A549 (cell line): ENCODE results near the gene RORC. TPM values are rescaled to one million over a fixed set of nuclear protein-coding genes. Genes with fewer than 3 reads are reported as not detected.
A peak's percentile ranks its signal among the peaks of the same experiment; 100 is the strongest.

Experiments used
- ATAC-seq, 2 experiments: fragments of 200-7000 bp in 1 of 2; fragments of >200 bp in 1 of 2; cut with Nextera tagmentation in 1 of 2; cut with Tn5 transposase in 1 of 2; 3 replicates each; pipeline versions ENCODE4 v1.8.0 to v1.9.1; 2018 to 2020; ENCODE audit warnings: mild to moderate bottlenecking in 1 of 2, moderate library complexity in 1 of 2
- CTCF ChIA-PET: fragments of 300-600 bp; sonication (Branson Sonifier 250); formaldehyde crosslinking; extraction: SDS; loops from one replicate; lab custom pipeline; 2021; ENCODE audit warnings: antibody characterized with exemption, inconsistent platforms; lab: Yijun Ruan, JAX
- POLR2A ChIA-PET: fragments of 350-600 bp; formaldehyde crosslinking; extraction: SDS; loops from one replicate; lab custom pipeline; 2021; ENCODE audit warnings: antibody characterized with exemption, inconsistent platforms; lab: Yijun Ruan, JAX
- DNase-seq, 2 experiments: peaks; one replicate each; pipeline versions ENCODE4 v3.0.0 to v3.0.0-alpha.2; 2011 to 2016; ENCODE audit warnings: low read depth in 1 of 2, low spot score in 1 of 2
- FAIRE-seq: peaks from 2 replicates; lab custom pipeline; 2011; peaks lifted over from hg19 to GRCh38; lab: Jason Lieb, UNC
- H3K27ac ChIP-seq, 2 experiments: fragments of >200 bp; sonication (Bioruptor Twin); formaldehyde crosslinking; 3 replicates each; pipeline ENCODE4 v1.5.1; 2016 to 2017
- H3K4me1 ChIP-seq: fragments of >200 bp; sonication (Bioruptor Twin); formaldehyde crosslinking; 3 replicates; pipeline ENCODE4 v1.6.1; 2016
- H3K4me2 ChIP-seq: fragments of >200 bp; sonication (Bioruptor Twin); formaldehyde crosslinking; 3 replicates; pipeline ENCODE4 v1.6.1; 2016
- H3K4me3 ChIP-seq: fragments of >200 bp; sonication (Bioruptor Twin); formaldehyde crosslinking; 3 replicates; pipeline ENCODE4 v1.5.1; 2016
- H3K9me3 ChIP-seq: fragments of >200 bp; sonication (Bioruptor Twin); formaldehyde crosslinking; 3 replicates; pipeline ENCODE4 v1.6.1; 2016
- ATOH8 ChIP-seq: fragments of 250-450 bp; sonication (Bioruptor Pico); IDR thresholded peaks from 2 replicates; pipeline ENCODE4 v1.5.0; 2020; ENCODE audit warnings: low read depth, mild to moderate bottlenecking, moderate library complexity
- BCL3 ChIP-seq: fragments of >200 bp; sonication (Bioruptor Twin); formaldehyde crosslinking; IDR thresholded peaks from 3 replicates; pipeline ENCODE4 v1.6.1; 2016
- CBX2 ChIP-seq: fragments of 200-600 bp; sonication (generic); IDR thresholded peaks from 2 replicates; pipeline ENCODE4 v1.6.1; 2016; ENCODE audit warnings: low read depth, mild to moderate bottlenecking, borderline replicate concordance
- CBX8 ChIP-seq: fragments of 200-600 bp; sonication (generic); IDR thresholded peaks from 2 replicates; pipeline ENCODE4 v1.6.1; 2016
- CEBPB ChIP-seq, 2 experiments: fragments of >200 bp in 1 of 2; sonication (Bioruptor Twin) in 1 of 2; formaldehyde crosslinking in 1 of 2; IDR thresholded peaks; 2 replicates each; pipeline ENCODE4 v1.6.1; 2012 to 2016
- CHD4 ChIP-seq: fragments of 200-600 bp; sonication (generic); IDR thresholded peaks from 2 replicates; pipeline ENCODE4 v1.6.1; 2016; ENCODE audit warnings: antibody characterized with exemption, mild to moderate bottlenecking, borderline replicate concordance
- EHF ChIP-seq: fragments of 250-450 bp; sonication (Bioruptor Pico); IDR thresholded peaks from 2 replicates; pipeline ENCODE4 v1.5.0; 2020; ENCODE audit warnings: mild to moderate bottlenecking
- EHMT2 ChIP-seq: fragments of 200-600 bp; sonication (generic); IDR thresholded peaks from 2 replicates; pipeline ENCODE4 v1.6.1; 2016; ENCODE audit warnings: antibody characterized with exemption, low read depth, mild to moderate bottlenecking, moderate library complexity
- ESRRA ChIP-seq: fragments of 150-350 bp; IDR thresholded peaks from 2 replicates; pipeline ENCODE4 v1.6.1; 2014; ENCODE audit warnings: mild to moderate bottlenecking, low read length, borderline replicate concordance
- FOSL2 ChIP-seq, 2 experiments: fragments of 450-650 bp in 1 of 2; fragments of >200 bp in 1 of 2; sonication (Bioruptor Twin) in 1 of 2; formaldehyde crosslinking; IDR thresholded peaks; 2 replicates each; pipeline versions ENCODE4 v1.5.0 to v1.6.1; 2016 to 2020; ENCODE audit warnings: mild to moderate bottlenecking in 1 of 2, moderate library complexity in 1 of 2
- GATA3 ChIP-seq: IDR thresholded peaks from 2 replicates; pipeline ENCODE4 v1.6.1; 2012; ENCODE audit warnings: borderline replicate concordance
- HES2 ChIP-seq: fragments of >200 bp; sonication (Bioruptor Twin); formaldehyde crosslinking; IDR thresholded peaks from 2 replicates; pipeline ENCODE4 v1.6.1; 2016
- HEYL ChIP-seq: fragments of 250-450 bp; sonication (Bioruptor Pico); IDR thresholded peaks from 2 replicates; pipeline ENCODE4 v1.8.0; 2021; ENCODE audit warnings: mild to moderate bottlenecking, moderate library complexity
- HMGXB4 ChIP-seq: fragments of 250-450 bp; sonication (Bioruptor Pico); IDR thresholded peaks from 2 replicates; pipeline ENCODE4 v1.5.0; 2021; ENCODE audit warnings: mild to moderate bottlenecking, moderate library complexity, borderline replicate concordance
- HOXA7 ChIP-seq: fragments of 250-450 bp; sonication (Bioruptor Pico); IDR thresholded peaks from 2 replicates; pipeline ENCODE4 v1.5.0; 2020; ENCODE audit warnings: mild to moderate bottlenecking, moderate library complexity
- JUN ChIP-seq, 2 experiments: fragments of >200 bp; sonication (Bioruptor Twin); formaldehyde crosslinking; IDR thresholded peaks; 2 replicates in 1 of 2; 3 replicates in 1 of 2; pipeline ENCODE4 v1.6.1; 2016 to 2017
- KDM5A ChIP-seq: fragments of 200-600 bp; sonication (generic); IDR thresholded peaks from 2 replicates; pipeline ENCODE4 v1.6.1; 2016; ENCODE audit warnings: antibody characterized with exemption, mild to moderate bottlenecking
- MYC ChIP-seq: IDR thresholded peaks from 2 replicates; pipeline ENCODE4 v1.6.1; 2012; ENCODE audit warnings: mild to moderate bottlenecking, inconsistent platforms, low read length, improper control_type of control experiment, borderline replicate concordance
- NPAS2 ChIP-seq: fragments of 250-450 bp; sonication (Bioruptor Pico); IDR thresholded peaks from 2 replicates; pipeline ENCODE4 v1.8.0; 2022; ENCODE audit warnings: mild to moderate bottlenecking, moderate library complexity, borderline replicate concordance
- PBX3 ChIP-seq: IDR thresholded peaks from 2 replicates; pipeline ENCODE4 v1.6.1; 2012
- POLR2AphosphoS2 ChIP-seq: conservative IDR thresholded peaks from 2 replicates; pipeline ENCODE4 v1.6.1; 2012; ENCODE audit warnings: low read length, improper control_type of control experiment, inconsistent platforms
- RCOR1 ChIP-seq: fragments of 150-350 bp; IDR thresholded peaks from 2 replicates; pipeline ENCODE4 v1.6.1; 2014; ENCODE audit warnings: antibody characterized with exemption, low read length, low read depth
- RFX5 ChIP-seq: fragments of 450-650 bp; IDR thresholded peaks from 2 replicates; pipeline ENCODE4 v1.7.1; 2014; ENCODE audit warnings: antibody characterized with exemption, mild to moderate bottlenecking, moderate library complexity
- SREBF2 ChIP-seq: fragments of 450-650 bp; IDR thresholded peaks from 2 replicates; pipeline ENCODE4 v1.6.1; 2014; ENCODE audit warnings: mild to moderate bottlenecking, moderate library complexity
- TP53 ChIP-seq: fragments of 250-450 bp; sonication (Bioruptor Pico); IDR thresholded peaks from 2 replicates; pipeline ENCODE4 v1.5.0; 2021; ENCODE audit warnings: mild to moderate bottlenecking, moderate library complexity
- USF2 ChIP-seq: fragments of 450-650 bp; IDR thresholded peaks from 2 replicates; pipeline ENCODE4 v1.6.1; 2014; ENCODE audit warnings: antibody characterized with exemption
- ZSCAN20 ChIP-seq: fragments of 250-450 bp; sonication (Bioruptor Pico); IDR thresholded peaks from 2 replicates; pipeline ENCODE4 v1.8.0; 2022; ENCODE audit warnings: mild to moderate bottlenecking, moderate library complexity
- WGBS: methylation state at CpG from one replicate; pipeline ENCODE4 v1.1.6; 2017; ENCODE audit errors: missing lambda C conversion rate; 5-methylcytosine and 5-hydroxymethylcytosine counted together
- polyA plus RNA-seq, 4 experiments: library from polyadenylated mRNA; depleted of rRNA in 3 of 4; stranded (reverse); fragments of >200 nt; fragmentation: RNase III in 1 of 4; extraction: RNeasy Plus Mini Kit Qiagen cat#74134 plus additional on column Dnase treatment in 1 of 4; gene quantifications; 2 replicates in 3 of 4; 3 replicates in 1 of 4; pipeline ENCODE4 v1.2.3, GENCODE V29; 2011 to 2017

Gene RORC
- polyA plus RNA-seq, 2 of the 4 experiments (the other 2 are of a cell fraction) = 0.06 to 0.25 TPM

- ChIA-PET POLR2A (interaction anchor here (0.7 kb wide), 1 partner anchor 42 kb away, joined by 7 read pairs; no protein-coding TSS in a partner anchor), CTCF (interaction anchor here (1.0 kb wide), 1 partner anchor 41 kb away, joined by 3 read pairs; the partner anchor contains the start of gene THEM4)
- Histone ChIP-seq H3K4me2 (no peak overlapping the region), H3K4me1 (no peaks in the 10 kb centered on the region), H3K4me3 (no peak overlapping the region), H3K27ac (no peak overlapping the region), H3K9me3 (no peaks in the 10 kb centered on the region)
- DNase-seq = peak in 1 of 2 experiments; percentile 29
- ATAC-seq = no peak
- WGBS = 58% methylated on average over 7 of the region's 7 CpGs
- TF ChIP-seq CEBPB (IDR thresholded peaks at IDR 0.05) (peak in 1 of 2 experiments; percentile 33; a peak in 1 of 4 replicates), ATOH8 (CRISPR knock-in tag) (no peak), FOSL2 (IDR thresholded peaks at IDR 0.05) (no peak), FOSL2 (CRISPR knock-in tag; IDR thresholded peaks at IDR 0.05) (peak; percentile 64; the same call in 1 of the 2 replicates)
- no peak for FAIRE-seq
These were observed 36.3 kb upstream of the RORC start for GRCh38 chr1:151867765-151868411.

GRCh38 chr1:151867321-151867720 is 35.7 kb upstream of the RORC start:
- 89% methylated on average over 2 of the region's 2 CpGs for WGBS
- ATAC-seq (no peak), FAIRE-seq (no peak), DNase-seq (no peak)
- H3K27ac ChIP-seq = no peak overlapping the region
- H3K4me2 ChIP-seq = no peak overlapping the region
- H3K4me1 ChIP-seq = no peaks in the 10 kb centered on the region
- no peak for TF ChIP-seq CHD4
- TF ChIP-seq POLR2AphosphoS2 = no peak
- no peak for TF ChIP-seq FOSL2 (IDR thresholded peaks at IDR 0.05)
- no peak for TF ChIP-seq FOSL2 (CRISPR knock-in tag; IDR thresholded peaks at IDR 0.05)
- TF ChIP-seq CBX2 = no peak
- TF ChIP-seq RCOR1 = no peak
- TF ChIP-seq EHMT2 = no peak
- no peak for TF ChIP-seq TP53
- no peak for TF ChIP-seq HES2
- TF ChIP-seq MYC = no peak
- TF ChIP-seq KDM5A = no peak
- no peak for TF ChIP-seq NPAS2
- TF ChIP-seq ESRRA = no peak
- no peak for TF ChIP-seq CEBPB (IDR thresholded peaks at IDR 0.05)
- TF ChIP-seq SREBF2 = no peak
- TF ChIP-seq CBX8 = no peak
- no peak for TF ChIP-seq PBX3
- TF ChIP-seq HOXA7 (CRISPR knock-in tag) = no peak
- no peak for TF ChIP-seq USF2
- no peaks in the 10 kb centered on the region for H3K9me3 ChIP-seq
- CTCF ChIA-PET = no interaction called here
- POLR2A ChIA-PET = interaction anchor here (0.7 kb wide), 1 partner anchor 43 kb away, joined by 7 read pairs; no protein-coding TSS in a partner anchor
- no peak overlapping the region for H3K4me3 ChIP-seq

GRCh38 chr1:151864411-151864810 is 32.8 kb upstream of the RORC start:
- Histone ChIP-seq H3K27ac (no peak overlapping the region), H3K4me3 (no peak overlapping the region), H3K4me2 (no peak overlapping the region), H3K4me1 (no peaks in the 10 kb centered on the region), H3K9me3 (no peaks in the 10 kb centered on the region)
- 41% methylated on average over 2 of the region's 2 CpGs for WGBS
- POLR2A ChIA-PET = no interaction called here
- DNase-seq (no peak), FAIRE-seq (no peak), ATAC-seq (peak; percentile 17; a peak in 2 of 6 replicates)
- TF ChIP-seq HEYL (CRISPR knock-in tag) (no peak), ZSCAN20 (CRISPR knock-in tag) (no peak), BCL3 (no peak), RFX5 (no peak), GATA3 (no peak), JUN (IDR thresholded peaks at IDR 0.05) (no peak), EHF (no peak), HMGXB4 (no peak), RCOR1 (no peak)
- CTCF ChIA-PET = interaction anchor here (0.9 to 1.2 kb wide), 4 partner anchors 9 to 316 kb away, joined by 3 to 4 read pairs (median 4); no protein-coding TSS in a partner anchor
